VCaP (cell line): ENCODE data around the gene SPATA46.

Source experiments
- H3K27ac ChIP-seq: fragments of 450-650 bp; 2 replicates; pipeline ENCODE4 v1.5.1; 2017
- TF ChIP-seq, protein P1 (sequence below): fragments of 450-650 bp; conservative IDR thresholded peaks from 2 replicates; pipeline ENCODE4 v1.5.1; 2017; ENCODE audit warnings: mild to moderate bottlenecking, moderate library complexity

Gene SPATA46

DNA sequence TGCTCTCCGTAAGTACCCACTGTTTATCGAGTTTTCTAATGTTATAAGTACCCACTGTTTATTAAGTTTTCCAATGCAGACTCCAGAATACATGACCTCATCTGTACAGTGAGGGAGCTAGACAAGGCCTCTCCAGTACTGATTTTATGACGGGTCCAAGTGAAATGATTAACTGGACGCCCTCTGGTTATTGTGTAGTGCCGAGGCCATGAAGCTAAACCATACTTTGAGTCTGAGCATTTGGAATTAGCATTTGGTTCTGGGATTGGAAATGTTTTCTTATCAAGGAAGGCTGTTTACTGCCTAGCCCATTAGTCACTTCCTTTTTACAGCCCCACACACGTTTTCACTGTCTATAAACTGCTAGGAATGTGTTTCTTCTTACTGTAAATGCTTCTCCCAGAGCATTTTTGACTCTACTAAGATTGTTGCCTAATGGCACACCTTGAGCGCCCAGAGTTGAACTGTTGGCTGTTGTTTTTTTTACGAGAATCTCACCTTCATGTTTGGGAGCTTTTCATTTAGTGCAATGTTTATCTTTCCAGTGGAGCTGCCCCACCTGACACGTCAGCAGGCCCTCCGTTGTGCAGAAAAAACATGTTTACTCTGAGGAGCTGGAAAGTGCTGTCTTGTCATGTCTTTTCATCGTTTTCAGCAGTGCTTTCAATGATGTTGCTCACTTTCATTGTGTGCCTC, 26.9 kb downstream of the SPATA46 start:
- H3K27ac ChIP-seq: no peak overlapping the region
- TF ChIP-seq, protein P1, sequence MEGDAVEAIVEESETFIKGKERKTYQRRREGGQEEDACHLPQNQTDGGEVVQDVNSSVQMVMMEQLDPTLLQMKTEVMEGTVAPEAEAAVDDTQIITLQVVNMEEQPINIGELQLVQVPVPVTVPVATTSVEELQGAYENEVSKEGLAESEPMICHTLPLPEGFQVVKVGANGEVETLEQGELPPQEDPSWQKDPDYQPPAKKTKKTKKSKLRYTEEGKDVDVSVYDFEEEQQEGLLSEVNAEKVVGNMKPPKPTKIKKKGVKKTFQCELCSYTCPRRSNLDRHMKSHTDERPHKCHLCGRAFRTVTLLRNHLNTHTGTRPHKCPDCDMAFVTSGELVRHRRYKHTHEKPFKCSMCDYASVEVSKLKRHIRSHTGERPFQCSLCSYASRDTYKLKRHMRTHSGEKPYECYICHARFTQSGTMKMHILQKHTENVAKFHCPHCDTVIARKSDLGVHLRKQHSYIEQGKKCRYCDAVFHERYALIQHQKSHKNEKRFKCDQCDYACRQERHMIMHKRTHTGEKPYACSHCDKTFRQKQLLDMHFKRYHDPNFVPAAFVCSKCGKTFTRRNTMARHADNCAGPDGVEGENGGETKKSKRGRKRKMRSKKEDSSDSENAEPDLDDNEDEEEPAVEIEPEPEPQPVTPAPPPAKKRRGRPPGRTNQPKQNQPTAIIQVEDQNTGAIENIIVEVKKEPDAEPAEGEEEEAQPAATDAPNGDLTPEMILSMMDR: no peak

DNA sequence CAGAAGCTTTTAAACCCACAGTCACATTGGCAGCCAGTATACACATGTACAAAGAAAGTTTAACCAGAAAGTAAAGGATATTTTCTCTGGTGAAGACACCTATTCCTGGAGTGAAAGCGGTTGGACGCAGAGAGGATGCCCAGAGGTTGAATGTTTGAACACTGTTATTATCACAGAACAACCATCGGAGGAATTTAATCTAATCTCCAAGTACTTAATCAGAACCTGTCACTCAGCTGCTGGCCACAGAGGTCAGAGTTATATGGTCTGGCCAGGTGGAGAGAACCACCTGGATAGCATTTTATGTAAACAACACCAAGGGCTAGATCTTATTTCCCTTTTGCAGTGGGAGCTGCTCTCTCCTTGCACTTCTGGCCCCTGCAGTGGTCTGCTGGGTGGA, 29.4 kb downstream of the SPATA46 start:
- H3K27ac ChIP-seq: no peak overlapping the region
- TF ChIP-seq, protein P1: no peak

DNA sequence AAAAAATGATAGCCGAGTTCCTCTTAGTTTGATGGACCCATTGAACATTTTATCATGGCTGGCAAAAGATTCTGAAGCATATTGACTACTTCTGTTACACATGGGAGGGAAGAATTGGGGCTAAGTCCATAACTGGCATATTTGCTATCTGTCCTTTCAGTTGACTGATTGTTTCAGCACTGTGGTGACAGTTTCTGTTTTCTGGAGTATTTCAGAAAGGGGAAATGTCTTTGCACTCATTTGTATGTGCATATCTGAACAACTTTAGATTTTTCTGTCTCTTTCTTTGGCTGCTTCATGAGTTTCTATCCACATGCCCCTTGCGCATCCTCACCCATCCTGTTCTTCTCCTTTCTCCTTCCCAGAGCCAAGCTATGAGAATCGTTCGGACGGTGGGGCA, 33.2 kb downstream of the SPATA46 start:
- TF ChIP-seq, protein P1: no peak
- H3K27ac ChIP-seq: no peak overlapping the region

DNA sequence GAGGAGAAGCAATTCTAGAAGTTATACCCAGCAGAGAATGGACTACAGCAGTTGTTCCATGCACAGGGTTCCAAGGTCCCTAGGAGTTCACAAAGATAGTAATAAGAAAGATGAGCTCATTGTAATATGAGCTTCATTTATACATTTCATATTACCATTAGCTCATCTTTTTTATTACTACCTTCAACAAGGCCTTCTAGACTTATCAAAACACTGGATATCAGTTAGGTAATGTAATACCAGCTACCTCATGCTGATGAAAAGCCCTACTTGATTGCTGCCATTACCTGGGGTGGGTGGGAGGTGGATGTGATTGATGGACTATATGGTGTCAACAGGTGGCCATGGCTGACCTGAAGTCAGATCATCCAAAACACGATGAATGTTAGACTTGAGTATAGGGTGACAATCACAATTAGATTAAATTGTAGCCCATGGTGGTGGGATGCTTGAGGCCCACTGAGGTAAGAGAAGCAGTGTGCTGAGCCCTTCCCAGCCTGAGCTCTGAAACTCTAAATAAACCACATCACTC, 34.1 kb downstream of the SPATA46 start:
- TF ChIP-seq, protein P1: no peak
- H3K27ac ChIP-seq: no peak overlapping the region

DNA sequence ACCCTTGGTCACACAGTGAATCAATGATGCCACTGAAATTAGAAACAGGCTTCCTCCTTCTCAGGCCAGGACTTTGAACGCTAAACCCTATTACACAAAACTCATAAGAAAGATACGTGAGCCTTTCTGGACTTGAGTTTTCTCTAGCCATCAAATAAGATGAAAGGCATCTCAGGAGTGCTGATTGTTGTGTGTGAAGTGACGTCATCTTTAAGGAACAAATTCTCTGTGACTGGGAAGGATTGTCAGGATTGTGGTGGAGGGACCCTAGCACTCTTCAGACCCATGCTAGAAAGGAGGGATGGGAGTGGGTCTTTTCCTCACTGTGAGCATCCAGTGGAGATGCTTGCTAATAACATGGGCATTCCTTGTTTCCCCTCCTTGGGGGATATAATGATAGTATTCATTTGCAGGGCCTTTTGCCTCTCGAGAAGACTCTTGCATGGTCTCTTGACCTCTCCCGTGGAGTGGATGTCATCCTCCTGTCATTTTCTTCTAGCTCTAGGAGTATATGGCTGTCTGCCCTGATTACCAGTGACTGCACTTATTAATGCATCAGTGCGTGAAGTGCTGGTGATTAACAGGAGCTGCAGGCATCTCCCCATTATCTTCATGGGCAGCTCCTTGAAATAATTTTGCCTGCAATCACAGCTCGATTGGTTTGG, 39.9 kb downstream of the SPATA46 start:
- no peak overlapping the region for H3K27ac ChIP-seq
- TF ChIP-seq, protein P1: no peak

DNA sequence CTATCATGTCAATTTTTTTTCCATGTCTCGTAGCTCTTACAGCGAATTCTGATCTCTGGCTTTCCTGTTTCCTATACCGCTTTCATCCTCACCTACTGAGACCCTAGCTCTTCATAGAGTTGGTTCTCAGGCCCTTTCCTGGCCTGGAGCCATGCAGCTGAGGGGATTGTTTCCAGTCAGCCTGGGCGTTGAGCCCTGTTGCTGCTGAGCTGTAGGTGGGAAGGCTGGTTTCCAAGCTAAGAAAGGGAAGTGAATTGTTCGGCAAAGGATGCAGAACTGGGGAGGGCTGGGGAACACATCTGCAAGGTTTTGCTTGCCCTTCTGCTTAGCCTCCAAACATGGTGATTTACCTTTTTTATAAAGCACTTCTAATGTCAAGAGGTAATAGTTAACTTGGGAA, 41.5 kb downstream of the SPATA46 start:
- TF ChIP-seq, protein P1: no peak
- H3K27ac ChIP-seq: no peak overlapping the region

DNA sequence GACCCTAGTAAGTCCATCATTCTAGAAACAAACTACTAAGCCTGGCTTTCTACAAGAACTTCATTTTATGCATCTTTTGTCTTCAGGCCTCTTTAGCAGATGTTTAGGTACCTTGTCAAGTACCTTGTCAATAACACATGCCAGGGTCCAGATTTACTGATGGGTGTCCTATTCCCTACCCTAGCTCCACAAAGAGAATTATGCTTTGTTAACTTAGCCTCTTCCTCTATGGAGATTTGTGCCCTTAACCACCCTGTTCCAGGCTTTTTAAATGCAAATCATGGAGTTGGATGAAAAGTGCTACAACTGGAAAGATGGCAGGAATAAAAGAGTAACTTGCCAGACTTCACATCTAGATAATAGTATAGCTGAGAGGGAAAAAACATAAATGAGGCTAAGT, 42.7 kb downstream of the SPATA46 start:
- H3K27ac ChIP-seq: no peak overlapping the region
- TF ChIP-seq, protein P1: no peak
